K562 (cell line): ENCODE results near the gene FARP1. TPM values are rescaled to one million over a fixed set of nuclear protein-coding genes. Genes with fewer than 3 reads are reported as not detected.

Experiments used
- ATF1 ChIP-seq, 2 experiments: fragments of 450-650 bp in 1 of 2; IDR thresholded peaks; 2 replicates each; pipeline ENCODE4 v1.6.1; 2016; ENCODE audit warnings: missing compliant biosample characterization in 1 of 2, missing genetic modification characterization in 1 of 2
- BRCA1 ChIP-seq, 2 experiments: fragments of 450-650 bp in 1 of 2; sonication (generic) in 1 of 2; formaldehyde crosslinking in 1 of 2; IDR thresholded peaks; 2 replicates each; pipeline versions ENCODE4 v1.5.0 to v1.6.1; 2017 to 2020; ENCODE audit warnings: mild to moderate bottlenecking in 1 of 2, missing genetic modification reagents in 1 of 2
- CCNT2 ChIP-seq: IDR thresholded peaks from 2 replicates; pipeline ENCODE4 v1.6.1; 2011; ENCODE audit warnings: borderline replicate concordance, low read depth, mild to moderate bottlenecking, moderate library complexity, mixed read lengths, low read length; ENCODE audit not compliant: insufficient read length; ENCODE audit errors: extremely low read depth
- COPS2 ChIP-seq: fragments of 450-650 bp; conservative IDR thresholded peaks from 2 replicates; pipeline ENCODE4 v1.6.1; 2016; ENCODE audit warnings: mild to moderate bottlenecking, moderate library complexity
- DIDO1 ChIP-seq: fragments of 450-650 bp; IDR thresholded peaks from 2 replicates; pipeline ENCODE4 v1.6.1; 2016; ENCODE audit warnings: low read depth, missing biosample characterization, missing genetic modification characterization
- RBM15 ChIP-seq: fragments of 200-400 bp; formaldehyde crosslinking; IDR thresholded peaks from 2 replicates; pipeline ENCODE4 v1.6.1; 2018; ENCODE audit warnings: mild to moderate bottlenecking, low read length, moderate library complexity; ENCODE audit not compliant: insufficient read depth
- RUNX1 ChIP-seq: sonication (generic); IDR thresholded peaks from 2 replicates; pipeline ENCODE4 v1.6.1; 2016; ENCODE audit warnings: antibody characterized with exemption, low read depth
- SIN3A ChIP-seq, 2 experiments: fragments of 150-350 bp in 1 of 2; IDR thresholded peaks; 2 replicates each; pipeline ENCODE4 v1.6.1; 2011 to 2016; ENCODE audit warnings: borderline replicate concordance in 2 of 2, low read depth in 2 of 2, low read length in 2 of 2, mild to moderate bottlenecking in 2 of 2, moderate library complexity in 2 of 2; ENCODE audit not compliant: control insufficient read depth in 1 of 2
- TARDBP ChIP-seq: fragments of 450-650 bp; IDR thresholded peaks from 2 replicates; pipeline ENCODE4 v1.6.1; 2016
- polyA plus RNA-seq, 8 experiments: library from polyadenylated mRNA; depleted of rRNA in 4 of 8; stranded (reverse) in 5 of 8; unstranded in 3 of 8; fragments of >200 nt; fragmentation: Nextera tagmentation in 2 of 8; fragmentation: Illumina TruSeq in 1 of 8; extraction: Ambion mirVana in 2 of 8; extraction: Trizol in 1 of 8; gene quantifications; 2 replicates each; pipeline versions ENCODE4 v1.2.1 to v1.2.3, GENCODE V29; 2011 to 2014; ENCODE audit warnings: inconsistent platforms in 1 of 8, missing spikeins in 1 of 8
- total RNA-seq, 7 experiments: library from RNA; depleted of rRNA in 6 of 7; stranded (reverse); fragments of >200 nt in 6 of 7; fragmentation: Illumina TruSeq in 2 of 7; extraction: Trizol in 2 of 7; gene quantifications; 2 replicates each; pipeline versions ENCODE4 v1.2.1 to v1.2.3, GENCODE V29; 2011 to 2021; ENCODE audit warnings: low replicate concordance in 1 of 7
- TF ChIP-seq, protein P1 (sequence below): fragments of 250-450 bp; sonication (Bioruptor Pico); IDR thresholded peaks from 2 replicates; pipeline ENCODE4 v1.9.0; 2021; ENCODE audit warnings: mild to moderate bottlenecking, inconsistent platforms
- TF ChIP-seq, protein P2 (sequence below), 2 experiments: fragments of 450-650 bp; IDR thresholded peaks; 2 replicates each; pipeline ENCODE4 v1.6.1; 2018; ENCODE audit warnings: mild to moderate bottlenecking in 2 of 2, low read depth in 1 of 2; ENCODE audit not compliant: partially characterized antibody in 2 of 2
- TF ChIP-seq, protein P3 (sequence below): fragments of 250-450 bp; sonication (Bioruptor Pico); IDR thresholded peaks from 2 replicates; pipeline ENCODE4 v1.5.0; 2021

FARP1 gene
- total and polyA plus RNA-seq, 9 of the 15 experiments (the other 6 are each of a cell fraction or from before 2014, with no cell fraction given), result 0.03 to 0.29 (median 0.05) TPM; not detected in 3

DNA sequence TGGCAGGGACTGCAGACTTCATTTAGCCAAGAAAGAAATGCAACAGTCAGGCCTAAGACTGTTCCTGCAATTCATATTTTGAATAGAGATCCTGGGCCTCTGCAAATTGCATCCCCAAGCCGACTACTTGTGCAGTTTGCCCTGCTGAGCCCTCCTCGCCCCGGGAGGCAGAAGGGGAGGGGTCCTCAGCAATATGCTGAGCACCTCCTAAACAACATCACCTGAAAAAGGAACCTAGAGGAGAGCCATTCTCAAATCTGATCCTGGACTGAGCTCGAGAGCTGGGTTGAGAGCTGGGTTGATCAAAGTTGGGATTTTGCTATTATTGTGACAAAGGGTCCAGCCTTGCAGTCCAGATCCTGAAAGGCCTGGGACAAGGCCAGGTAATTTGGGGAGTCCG, 304.2 kb downstream of the FARP1 start (continued):
- no peak for TF ChIP-seq DIDO1 (tag)
- TF ChIP-seq, protein P1, sequence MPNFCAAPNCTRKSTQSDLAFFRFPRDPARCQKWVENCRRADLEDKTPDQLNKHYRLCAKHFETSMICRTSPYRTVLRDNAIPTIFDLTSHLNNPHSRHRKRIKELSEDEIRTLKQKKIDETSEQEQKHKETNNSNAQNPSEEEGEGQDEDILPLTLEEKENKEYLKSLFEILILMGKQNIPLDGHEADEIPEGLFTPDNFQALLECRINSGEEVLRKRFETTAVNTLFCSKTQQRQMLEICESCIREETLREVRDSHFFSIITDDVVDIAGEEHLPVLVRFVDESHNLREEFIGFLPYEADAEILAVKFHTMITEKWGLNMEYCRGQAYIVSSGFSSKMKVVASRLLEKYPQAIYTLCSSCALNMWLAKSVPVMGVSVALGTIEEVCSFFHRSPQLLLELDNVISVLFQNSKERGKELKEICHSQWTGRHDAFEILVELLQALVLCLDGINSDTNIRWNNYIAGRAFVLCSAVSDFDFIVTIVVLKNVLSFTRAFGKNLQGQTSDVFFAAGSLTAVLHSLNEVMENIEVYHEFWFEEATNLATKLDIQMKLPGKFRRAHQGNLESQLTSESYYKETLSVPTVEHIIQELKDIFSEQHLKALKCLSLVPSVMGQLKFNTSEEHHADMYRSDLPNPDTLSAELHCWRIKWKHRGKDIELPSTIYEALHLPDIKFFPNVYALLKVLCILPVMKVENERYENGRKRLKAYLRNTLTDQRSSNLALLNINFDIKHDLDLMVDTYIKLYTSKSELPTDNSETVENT, result no peak
- no peak for TF ChIP-seq TARDBP
- TF ChIP-seq BRCA1 (IDR thresholded peaks at IDR 0.05), result no peak
- no peak for TF ChIP-seq BRCA1 (CRISPR knock-in tag; IDR thresholded peaks at IDR 0.05)
- TF ChIP-seq ATF1 (CRISPR knock-in tag; IDR thresholded peaks at IDR 0.05), result no peak
- no peak for TF ChIP-seq ATF1 (tag; IDR thresholded peaks at IDR 0.05)
- TF ChIP-seq SIN3A (IDR thresholded peaks at IDR 0.05; ENCODE audit: borderline replicate concordance in 2 of 2, control insufficient read depth in 1 of 2, low read depth in 2 of 2, low read length in 2 of 2), result no peak
- TF ChIP-seq, protein P2, sequence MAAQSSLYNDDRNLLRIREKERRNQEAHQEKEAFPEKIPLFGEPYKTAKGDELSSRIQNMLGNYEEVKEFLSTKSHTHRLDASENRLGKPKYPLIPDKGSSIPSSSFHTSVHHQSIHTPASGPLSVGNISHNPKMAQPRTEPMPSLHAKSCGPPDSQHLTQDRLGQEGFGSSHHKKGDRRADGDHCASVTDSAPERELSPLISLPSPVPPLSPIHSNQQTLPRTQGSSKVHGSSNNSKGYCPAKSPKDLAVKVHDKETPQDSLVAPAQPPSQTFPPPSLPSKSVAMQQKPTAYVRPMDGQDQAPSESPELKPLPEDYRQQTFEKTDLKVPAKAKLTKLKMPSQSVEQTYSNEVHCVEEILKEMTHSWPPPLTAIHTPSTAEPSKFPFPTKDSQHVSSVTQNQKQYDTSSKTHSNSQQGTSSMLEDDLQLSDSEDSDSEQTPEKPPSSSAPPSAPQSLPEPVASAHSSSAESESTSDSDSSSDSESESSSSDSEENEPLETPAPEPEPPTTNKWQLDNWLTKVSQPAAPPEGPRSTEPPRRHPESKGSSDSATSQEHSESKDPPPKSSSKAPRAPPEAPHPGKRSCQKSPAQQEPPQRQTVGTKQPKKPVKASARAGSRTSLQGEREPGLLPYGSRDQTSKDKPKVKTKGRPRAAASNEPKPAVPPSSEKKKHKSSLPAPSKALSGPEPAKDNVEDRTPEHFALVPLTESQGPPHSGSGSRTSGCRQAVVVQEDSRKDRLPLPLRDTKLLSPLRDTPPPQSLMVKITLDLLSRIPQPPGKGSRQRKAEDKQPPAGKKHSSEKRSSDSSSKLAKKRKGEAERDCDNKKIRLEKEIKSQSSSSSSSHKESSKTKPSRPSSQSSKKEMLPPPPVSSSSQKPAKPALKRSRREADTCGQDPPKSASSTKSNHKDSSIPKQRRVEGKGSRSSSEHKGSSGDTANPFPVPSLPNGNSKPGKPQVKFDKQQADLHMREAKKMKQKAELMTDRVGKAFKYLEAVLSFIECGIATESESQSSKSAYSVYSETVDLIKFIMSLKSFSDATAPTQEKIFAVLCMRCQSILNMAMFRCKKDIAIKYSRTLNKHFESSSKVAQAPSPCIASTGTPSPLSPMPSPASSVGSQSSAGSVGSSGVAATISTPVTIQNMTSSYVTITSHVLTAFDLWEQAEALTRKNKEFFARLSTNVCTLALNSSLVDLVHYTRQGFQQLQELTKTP (IDR thresholded peaks at IDR 0.05; ENCODE audit: low read depth in 1 of 2, partially characterized antibody in 2 of 2), result no peak
- no peak for TF ChIP-seq RUNX1
- TF ChIP-seq CCNT2, result no peak
- TF ChIP-seq COPS2, result no peak
- no peak for TF ChIP-seq RBM15
- TF ChIP-seq, protein P3, sequence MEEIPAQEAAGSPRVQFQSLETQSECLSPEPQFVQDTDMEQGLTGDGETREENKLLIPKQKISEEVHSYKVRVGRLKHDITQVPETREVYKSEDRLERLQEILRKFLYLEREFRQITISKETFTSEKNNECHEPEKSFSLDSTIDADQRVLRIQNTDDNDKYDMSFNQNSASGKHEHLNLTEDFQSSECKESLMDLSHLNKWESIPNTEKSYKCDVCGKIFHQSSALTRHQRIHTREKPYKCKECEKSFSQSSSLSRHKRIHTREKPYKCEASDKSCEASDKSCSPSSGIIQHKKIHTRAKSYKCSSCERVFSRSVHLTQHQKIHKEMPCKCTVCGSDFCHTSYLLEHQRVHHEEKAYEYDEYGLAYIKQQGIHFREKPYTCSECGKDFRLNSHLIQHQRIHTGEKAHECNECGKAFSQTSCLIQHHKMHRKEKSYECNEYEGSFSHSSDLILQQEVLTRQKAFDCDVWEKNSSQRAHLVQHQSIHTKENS (CRISPR knock-in tag), result no peak
